Fibroblast of upper back skin (primary cell): ENCODE measurements around the gene CBX1.
A peak's percentile ranks its signal among the peaks of the same experiment; 100 is the strongest.

Source experiments
- DNase-seq: peaks from one replicate; pipeline ENCODE4 v3.0.0-alpha.2; 2013

CBX1 gene

DNA sequence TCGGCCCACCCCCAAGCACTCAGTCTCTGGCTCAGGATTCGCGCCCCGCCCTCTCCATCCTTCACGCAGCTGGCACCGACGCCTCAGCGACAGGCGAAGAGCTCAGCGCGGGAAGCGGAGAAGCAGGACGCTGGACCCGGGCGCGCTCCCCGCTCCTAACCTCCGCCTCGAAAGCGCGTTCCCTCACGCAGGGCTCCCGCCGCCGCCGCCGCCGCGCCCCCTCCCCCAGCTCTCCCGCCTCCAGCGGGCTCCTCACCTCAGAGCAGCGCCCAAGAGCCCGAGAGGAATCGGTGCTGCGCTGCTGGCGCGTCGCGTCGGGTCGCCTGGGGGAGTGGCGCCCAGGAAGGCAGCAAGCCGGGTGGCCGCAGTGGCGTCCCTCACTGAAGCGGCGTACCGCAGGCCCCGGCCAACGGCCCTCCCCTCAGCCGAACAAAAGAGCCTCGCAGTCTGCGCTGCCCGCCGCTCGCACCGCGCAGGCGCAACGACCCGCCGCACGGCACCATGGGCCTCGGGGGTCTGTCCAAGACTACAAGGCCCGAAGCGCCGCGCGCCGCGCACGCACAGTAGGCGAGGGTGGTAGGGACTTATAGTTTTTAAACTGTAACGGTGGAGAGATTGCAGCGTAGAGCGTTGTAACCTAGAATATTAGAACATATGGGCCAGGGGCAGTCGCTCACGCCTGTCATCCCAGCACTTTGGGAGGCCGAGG lies at the start of gene CBX1:
Gene CBX1 (minus strand): TSS at position 467 of the 709 bp plus-strand sequence. CDS start 24,474 bp downstream, outside the sequence.
- peak; percentile 93 for DNase-seq

DNA sequence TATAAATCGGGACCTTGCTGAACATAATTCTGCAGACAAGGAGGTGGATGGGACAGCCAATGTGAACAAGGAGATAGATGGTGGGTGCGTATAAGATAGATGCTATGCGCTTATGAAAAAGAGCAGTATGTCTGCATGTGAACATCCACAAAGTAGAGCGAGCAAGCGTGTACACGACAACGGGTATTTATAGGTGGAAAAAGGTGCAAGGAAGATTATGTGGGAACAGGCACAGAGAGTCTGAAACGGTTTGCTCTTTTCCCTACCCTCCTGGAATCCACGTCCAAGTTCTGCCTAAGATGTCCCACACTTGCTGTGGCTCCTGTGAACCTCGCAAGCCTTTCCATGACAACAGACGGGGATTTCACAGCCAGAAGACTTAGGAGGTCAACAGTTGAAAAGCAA lies 49.3 kb upstream of the CBX1 start:
- DNase-seq, result no peak

GRCh38 chr17:48149787-48150463 lies 48.6 kb upstream of the CBX1 start:
- DNase-seq, result no peak

DNA sequence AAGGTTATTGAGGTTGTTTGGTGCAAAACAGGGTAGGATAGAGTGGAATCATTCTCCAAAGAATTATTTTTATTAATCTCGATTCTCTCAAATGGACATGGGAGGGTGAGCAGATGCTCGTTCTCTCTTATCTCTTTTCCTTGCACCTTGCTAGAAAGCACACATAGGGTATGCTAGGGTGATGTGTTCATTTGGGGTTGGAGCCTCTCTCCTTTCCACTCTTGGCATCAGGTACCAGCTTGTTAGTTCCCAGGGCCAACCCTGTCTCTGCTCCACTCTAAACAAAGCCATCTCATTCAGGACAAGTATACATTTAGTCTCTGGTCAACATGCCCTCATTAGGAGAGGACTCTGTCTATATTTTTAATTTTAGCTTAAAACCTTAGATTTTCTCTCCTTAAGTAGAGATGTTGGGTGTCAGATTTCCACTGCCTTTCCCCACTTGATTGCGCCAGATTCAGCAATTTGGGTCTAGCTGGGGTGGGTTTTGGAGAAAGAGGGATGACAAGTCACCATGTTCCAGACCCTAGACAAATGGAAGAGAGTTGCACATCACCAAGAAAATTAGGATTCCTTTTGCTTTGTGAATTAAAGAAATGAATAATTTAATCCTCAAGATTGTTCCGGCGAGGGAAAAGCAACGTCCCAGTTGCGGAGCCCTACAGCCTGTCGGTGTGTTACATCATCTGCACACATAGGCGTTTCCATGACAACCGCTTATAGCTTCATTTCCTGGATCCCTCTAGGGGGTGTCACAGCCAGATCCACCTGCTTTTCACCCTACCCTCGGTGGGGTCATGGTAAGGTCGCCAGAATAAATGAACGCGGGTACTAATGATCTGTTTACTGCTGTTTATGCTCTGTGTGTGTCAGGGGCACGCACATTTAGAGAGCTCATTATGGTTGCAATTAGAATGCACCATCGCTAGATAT lies 47.8 kb upstream of the CBX1 start:
- DNase-seq, result peak; percentile 45

GRCh38 chr17:48148029-48148770 lies 46.9 kb upstream of the CBX1 start:
- DNase-seq, result no peak

DNA sequence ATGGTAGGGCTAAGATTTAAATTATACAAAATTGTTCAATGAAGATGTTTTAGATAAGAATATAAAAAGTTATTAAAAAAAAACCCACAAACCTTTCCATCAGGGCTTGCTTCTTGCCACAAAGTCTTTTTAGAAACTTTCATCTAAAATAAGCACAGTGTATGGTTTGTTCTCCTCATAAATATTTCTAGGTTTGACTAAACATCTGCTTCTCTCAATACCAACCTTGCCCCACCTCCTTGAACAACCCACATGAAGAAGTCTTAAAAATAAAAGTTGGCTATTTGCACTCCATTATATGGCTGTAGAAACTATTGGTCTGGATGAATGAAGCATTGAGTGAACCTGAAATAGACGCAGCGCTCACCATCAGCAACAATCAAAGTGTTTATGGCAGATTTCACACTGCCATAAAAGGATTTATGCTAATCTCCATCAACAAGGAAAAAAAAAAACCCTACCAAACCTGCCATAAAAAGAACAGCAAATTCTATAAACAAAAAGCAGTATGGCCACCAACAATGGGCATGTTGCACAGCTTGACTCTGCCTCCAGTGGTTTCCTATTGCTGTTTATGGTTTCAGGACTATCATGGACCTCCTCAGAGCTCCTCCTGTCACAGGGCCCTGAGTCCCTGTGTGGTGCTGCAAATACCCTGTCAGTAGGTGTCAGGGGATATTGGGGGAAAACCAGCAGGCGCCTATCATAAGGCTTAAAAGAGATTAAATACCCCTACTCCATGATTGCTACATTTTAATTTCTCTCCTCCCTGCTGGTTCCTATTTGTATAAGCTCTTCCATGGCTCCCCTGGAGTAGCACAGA lies 43.9 kb upstream of the CBX1 start:
- DNase-seq, result no peak

DNA sequence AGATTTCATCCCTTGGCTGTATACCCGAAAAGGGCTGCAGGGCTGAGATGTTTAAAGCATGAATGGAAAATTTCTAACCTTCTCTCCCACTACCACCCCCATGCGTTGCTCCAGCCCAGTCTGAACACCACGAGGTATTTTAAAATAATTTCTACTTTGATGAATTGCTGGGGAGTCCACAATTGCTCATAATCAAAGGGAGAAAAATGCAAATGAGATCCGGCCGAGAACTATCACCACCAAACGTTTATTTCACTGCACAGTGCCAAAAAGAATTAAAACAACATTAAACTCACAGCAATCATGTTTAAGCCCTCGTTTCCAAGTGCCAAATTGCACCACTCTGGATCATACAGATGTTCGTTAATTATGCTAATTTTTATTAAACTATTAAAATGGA lies 43.0 kb upstream of the CBX1 start:
- DNase-seq, result no peak

DNA sequence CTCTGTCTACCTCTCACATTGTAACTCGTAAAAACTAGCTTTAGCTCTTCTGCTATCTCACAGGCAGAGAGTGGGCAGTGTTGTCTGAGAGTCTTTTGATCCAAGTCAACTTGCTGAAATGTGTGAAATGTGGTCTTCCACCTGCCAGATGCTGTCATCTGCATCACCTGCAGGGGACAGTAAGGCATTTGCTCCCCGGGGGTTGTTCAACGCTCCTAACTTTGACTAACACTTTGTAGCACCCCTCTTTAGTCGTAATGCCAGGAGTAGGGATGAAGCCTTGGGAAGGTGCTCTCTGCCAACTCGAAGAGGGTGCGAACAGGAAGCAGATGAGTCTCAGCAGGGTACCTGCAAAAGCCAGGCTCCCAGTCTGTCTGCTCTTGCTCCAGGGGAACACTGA lies 42.4 kb upstream of the CBX1 start:
- no peak for DNase-seq

DNA sequence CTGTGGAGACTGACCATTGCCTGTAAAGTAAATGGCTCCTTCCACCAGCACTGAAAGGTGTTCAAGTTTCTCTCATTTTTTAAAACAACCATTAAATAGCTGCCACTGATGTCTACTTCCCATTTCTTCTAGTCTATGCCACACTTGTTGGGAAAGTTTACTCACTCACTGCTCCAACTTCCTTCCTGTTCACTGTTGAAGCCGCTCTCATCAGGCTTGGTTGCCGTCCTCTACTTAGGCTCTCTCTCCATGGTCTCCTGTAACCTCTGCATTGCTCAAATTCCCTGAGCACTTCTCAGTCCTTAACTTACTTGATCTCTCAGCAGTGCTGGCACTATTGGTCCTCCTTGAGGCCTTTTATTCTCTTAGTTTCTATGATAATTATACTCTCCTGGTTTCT lies 38.7 kb upstream of the CBX1 start:
- DNase-seq, result no peak

DNA sequence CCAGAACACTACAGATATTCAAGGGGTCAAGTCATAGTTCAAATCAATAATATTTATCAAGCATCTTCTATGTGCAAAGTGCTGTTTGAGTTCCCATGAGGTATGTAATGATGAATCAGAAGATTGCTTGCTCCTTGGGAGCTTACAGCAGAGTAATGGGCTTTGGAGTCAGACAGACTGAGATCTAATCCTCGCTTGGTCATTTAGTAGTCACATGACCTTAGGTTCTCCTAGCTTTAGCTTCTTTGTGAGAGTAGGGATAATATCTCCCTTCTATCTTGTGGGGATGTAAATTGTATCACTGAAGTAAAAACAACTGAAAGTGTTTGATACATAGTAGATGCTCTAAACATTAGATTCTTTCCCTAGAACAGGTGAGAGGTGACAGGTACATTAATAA lies 36.4 kb upstream of the CBX1 start:
- no peak for DNase-seq

DNA sequence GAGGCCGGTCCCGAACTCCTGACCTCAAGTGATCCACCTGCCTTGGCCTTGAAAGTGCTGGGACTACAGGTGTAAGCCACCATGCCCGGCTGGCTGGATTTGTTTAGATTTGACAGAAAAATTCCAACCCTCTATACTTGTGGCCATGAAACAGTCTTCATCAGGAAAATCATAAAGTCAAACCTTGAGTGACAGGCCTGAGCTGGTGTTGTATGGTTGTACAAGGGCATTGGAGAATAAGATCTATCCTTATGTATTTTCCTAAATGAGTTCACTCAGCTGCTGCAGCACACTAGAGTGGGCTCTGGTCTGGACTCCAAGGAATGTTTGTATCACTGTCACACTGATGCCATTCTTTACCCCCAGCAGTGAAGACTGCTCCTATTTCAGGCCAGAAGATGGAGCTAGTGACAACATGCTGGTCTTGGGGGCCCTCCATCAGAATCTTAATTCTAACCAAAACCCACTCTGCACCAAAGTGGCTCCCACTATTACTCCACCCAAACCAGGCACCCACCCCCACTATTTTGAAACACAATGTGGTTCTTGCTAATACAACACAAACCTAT lies 33.7 kb upstream of the CBX1 start:
- DNase-seq, result peak; percentile 23

GRCh38 chr17:48132385-48132784 lies 31.1 kb upstream of the CBX1 start:
- DNase-seq, result no peak

GRCh38 chr17:48131216-48131824 lies 30.0 kb upstream of the CBX1 start:
- DNase-seq, result peak; percentile 72

DNA sequence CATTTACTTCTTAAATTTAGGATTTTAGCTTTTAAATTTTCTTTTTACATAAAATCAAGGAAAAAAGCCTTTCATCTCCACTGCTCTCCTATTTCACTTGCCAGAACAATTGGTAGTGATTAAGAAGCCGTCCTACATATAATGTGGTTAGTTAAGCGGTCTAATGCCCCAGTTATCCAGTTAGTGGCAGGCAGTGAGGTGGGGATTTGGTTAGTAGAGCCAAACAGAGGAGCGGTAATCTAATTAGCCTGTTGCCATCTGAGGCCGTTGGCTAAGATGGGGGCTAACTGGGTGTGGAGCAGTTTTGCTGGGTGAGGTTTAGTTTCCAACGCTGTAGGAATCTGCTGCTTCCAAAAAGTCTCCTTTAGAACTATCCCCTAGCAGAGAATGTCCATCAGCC lies 28.7 kb upstream of the CBX1 start:
- no peak for DNase-seq

DNA sequence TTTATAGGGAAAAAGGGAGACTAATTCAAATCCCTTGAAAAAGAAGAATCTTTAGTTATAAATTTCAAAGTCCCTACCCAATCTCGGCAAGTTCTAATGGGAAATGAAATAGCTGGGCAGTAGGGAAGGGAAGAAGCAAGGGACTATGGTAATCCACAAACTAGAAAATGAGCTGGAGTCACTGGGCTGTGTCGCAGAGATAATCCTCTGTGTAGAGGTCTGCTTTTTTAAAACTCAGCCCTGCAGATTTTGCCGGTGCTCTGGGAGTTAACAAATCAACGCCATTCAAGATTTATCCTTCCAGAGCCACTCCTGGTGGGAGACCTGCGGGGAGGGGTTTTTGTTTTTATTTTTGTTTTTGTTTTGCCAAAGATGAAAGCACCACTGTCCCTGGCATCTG lies 27.1 kb upstream of the CBX1 start:
- no peak for DNase-seq

DNA sequence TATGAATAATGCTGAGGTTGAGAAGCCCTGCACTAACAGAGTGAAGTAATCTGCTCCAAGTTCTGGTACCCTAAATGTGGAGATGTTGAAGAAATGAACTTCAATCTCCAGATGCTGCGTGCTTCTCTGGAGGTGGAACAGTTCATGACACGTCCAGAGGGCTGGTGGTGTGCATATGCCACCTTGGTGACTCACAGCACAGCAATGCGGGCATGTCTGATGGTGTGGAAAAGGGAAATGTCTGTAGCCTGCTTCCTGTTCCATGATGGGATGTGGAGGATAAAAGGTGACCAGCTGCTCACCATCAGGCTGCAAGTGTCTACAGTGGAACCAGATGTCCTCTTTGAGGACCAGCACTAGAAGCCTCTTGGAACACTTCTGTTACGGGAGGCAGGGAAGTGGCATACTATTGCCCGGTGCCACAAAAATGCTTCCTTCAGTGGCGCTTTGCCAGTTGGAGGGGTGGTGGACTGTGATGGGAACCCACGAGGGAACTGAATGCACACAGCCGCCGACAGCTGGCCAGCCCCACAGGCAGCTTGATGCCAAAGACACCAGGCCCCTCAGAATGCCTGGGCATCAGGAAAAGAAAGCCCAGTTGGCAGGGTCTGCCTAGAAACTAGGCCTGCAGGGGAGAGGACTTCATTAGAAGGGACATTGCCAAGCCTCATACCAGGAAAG lies 26.2 kb upstream of the CBX1 start:
- DNase-seq, result peak; percentile 31

DNA sequence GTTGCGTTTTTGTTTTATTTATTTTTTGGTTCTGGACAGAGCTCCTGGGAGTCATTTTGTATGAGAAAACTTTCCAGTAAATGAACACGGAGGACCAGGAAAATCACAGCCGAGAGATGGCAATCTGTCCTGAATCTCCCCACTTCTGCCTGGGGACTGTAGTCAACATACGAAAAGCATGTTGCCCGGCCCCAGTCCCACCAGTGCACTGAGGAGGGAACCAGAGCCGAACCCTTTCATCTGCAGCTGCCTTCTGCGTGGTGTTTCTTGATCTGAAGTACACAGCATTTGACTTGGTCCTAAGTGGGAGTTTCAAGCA lies 25.2 kb upstream of the CBX1 start:
- DNase-seq, result no peak

- DNase-seq, result no peak
Measured at GRCh38 chr17:48125829-48126531, 24.7 kb upstream of the CBX1 start.

DNA sequence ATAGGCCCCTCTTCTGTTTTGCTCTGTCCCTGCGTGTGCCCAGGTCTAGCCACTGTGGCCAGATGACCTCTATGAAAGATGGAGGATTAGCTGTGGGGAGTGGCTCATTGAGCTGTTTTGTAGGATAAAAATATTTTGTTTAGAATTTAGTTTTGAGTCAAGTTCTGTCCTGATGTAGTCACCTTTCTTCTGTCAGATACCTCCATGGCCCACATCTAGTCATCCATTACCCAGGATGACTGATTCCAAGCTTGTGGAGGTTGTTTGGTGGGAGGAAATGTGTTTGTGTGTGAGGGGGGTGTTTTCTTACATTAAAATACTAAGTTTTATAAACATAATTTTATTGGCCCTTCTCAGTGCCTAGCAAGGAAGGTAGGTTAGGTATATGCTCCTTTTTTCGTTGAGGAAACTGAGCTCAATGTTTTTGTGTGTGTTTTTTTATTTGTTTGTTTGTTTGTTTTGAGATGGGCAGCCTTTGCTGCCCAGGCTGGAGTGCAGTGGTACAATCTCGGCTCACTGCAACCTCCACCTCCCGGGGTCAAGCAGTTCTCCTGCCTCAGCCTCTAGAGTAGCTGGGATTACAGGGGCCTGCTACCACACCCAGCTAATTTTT lies 22.6 kb upstream of the CBX1 start:
- no peak for DNase-seq

- no peak for DNase-seq
Measured at GRCh38 chr17:48123111-48123510, 21.8 kb upstream of the CBX1 start.
